ENCODE results near the gene SULT4A1.

GRCh38 chr22:43837666-43838065, 24.6 kb downstream of the SULT4A1 start:
- no peak for TF ChIP-seq CTCF (IDR thresholded peaks at IDR 0.05)
- no peak for TF ChIP-seq POLR2A (IDR thresholded peaks at IDR 0.05)
- no peak for TF ChIP-seq POLR2AphosphoS5 (IDR thresholded peaks at IDR 0.05)
